ENCODE results near the gene AP2A2.

Gene AP2A2

DNA sequence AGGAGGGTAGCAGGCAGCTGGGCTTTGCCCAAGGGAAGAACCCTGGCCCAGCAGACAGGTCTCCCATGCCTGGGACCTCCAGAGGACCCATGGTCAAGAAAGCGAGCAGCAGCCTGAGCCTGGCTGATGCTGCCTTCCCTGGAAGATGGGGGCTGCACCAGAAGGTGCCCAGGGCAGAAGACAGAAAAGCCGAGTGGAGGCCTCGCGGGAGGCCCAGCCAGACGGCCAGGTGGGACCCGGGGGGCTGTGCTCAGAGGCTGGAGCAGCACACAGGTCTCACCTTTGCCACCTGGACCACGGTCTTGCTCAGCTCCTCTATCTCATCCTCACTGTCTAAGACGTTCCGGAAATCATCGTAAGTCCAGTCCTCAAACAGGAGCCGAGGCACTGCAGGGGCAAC is 25.9 kb upstream of the AP2A2 start:
- DNase-seq, result no peak

DNA sequence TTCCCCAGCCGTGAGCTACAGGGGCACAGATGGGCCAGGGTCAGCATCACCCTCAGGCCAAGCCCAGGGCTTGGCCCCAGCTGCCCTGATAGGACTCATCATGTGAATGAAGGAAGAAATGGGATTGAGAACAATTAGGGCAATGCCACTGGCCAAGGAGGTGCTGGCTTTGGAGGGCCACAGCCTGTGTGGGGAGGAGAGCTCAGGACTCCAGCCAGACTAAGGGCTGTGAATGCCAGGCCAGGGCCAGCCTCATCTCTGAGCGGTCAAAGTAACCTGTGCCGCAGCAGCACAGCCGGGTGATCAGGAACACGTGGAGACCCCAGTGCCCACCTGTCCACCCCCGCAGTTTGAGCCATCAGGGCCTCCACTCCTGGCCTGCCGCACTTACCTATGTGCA is 25.1 kb upstream of the AP2A2 start:
- DNase-seq, result no peak

DNA sequence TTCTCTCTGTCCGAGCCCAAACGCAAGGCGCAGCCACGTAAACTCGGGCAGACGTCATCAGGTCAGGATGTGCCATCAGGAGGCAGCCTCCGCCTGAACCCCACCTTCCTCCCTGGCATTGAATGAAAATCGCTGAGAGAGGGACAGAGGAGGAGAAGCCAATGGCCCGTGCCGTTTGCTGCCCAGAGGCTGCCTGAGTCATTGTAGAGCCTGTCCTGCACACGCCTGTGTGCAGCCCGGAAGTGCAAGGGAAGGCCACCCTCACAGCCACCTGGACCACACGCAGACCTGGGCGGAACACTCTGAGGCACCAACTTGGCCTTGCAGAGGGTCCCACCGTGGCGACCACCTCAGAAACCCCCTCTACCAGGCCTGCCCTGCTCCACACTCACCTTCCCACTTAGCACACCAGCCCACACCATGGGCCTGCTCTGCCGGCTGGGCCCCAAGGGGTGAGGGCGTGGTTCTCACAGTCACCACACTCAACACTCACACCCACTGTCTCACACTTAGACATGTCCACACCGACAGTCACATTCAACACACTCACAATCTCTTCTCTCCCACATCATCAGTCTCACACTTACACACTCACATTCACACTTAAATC is 24.1 kb upstream of the AP2A2 start:
- no peak for DNase-seq

DNA sequence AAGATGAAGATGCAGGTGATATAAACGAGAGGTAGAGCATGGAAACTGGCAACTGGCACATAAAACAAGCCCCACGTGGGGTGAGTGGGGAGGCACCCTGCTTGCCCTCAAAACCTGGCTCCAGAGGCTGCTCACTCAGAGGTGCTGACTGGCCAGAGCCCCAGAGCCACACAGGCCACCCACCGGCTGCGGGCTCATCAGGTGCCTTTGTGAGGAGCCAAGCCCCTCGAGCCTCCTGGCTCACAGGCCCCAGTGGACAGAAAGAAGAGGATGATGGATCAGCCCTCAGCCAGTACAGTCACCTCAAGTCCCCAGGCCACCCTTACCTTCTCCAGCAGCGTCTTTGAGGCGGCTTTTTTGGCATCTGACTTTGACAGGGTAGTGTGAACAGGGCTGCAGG is 21.3 kb upstream of the AP2A2 start:
- no peak for DNase-seq

DNA sequence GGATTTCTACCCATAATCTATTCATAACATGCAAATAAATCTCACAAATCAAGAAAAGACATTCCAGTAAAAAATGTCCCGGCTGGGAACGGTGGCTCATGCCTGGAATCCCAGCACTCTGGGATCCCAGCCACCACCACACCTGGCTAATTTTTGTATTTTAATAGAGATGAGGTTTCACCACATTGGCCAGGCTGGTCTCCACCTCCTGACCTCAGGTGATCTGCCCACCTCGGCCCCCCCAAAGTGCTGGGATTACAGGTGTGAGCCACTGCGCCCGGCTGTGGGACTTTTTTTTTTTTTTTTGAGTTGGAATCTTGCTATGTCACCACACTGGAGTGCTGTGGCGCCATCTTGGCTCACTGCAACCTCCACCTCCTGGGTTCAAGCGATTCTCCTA is 19.7 kb upstream of the AP2A2 start:
- DNase-seq, result no peak

DNA sequence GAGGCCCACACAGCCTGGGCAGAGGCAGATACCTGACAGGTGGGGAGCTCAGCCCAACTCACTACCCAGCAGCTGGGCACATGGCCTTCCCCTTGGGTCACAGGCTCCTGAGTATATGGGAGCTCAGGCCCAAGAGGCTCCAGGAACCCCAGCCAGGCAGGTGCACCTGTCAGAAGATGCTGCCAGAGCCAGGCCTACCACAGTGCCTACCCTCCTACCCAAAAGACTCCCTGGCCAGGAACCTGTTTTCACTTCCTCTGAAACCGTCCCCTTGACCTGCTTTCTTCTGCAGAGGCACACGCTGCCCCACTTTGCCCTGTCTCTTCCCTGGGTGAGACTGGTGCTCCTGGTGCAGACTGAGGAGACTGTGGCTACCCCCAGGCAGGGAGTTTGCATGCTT is 18.0 kb upstream of the AP2A2 start:
- no peak for DNase-seq

DNA sequence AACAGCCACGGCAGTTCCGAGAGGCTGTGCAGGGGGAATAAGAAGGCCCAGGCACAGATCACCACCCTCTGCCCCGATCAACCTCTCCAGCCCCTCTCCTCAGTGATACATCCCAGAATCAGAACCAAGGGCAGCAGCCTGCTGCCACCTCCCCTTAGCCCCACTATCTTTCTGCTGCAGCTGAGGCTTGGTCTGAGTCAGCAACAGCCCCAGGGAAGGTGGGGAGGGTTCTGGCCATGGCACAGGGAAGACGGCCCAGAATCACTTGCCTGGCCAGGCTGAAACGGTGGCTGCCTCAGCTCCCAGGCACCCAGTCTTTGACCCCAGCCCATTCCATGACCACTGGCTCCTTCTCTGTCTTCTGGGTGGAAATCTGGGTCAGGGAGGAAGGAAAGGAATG is 17.4 kb upstream of the AP2A2 start:
- peak; percentile 36 for DNase-seq

DNA sequence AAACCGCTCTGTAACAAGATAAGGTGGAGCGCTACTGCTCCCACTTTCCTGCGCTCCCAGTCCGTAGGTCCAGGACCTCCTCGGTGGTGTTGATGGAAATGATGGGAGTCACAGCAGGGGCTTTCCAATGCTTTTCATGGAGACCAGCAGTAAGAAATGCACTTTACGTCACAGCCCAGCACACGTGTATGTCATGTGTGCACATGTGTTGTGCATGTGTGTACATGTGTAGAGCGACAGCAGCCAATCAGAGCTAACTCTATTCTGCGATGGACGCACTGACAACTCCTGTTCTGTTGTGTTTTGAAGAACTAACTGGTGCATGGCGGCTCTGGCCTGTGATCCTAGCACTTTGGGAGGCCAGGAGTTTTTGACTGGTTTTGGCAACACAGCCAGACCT is 16.3 kb upstream of the AP2A2 start:
- no peak for DNase-seq

DNA sequence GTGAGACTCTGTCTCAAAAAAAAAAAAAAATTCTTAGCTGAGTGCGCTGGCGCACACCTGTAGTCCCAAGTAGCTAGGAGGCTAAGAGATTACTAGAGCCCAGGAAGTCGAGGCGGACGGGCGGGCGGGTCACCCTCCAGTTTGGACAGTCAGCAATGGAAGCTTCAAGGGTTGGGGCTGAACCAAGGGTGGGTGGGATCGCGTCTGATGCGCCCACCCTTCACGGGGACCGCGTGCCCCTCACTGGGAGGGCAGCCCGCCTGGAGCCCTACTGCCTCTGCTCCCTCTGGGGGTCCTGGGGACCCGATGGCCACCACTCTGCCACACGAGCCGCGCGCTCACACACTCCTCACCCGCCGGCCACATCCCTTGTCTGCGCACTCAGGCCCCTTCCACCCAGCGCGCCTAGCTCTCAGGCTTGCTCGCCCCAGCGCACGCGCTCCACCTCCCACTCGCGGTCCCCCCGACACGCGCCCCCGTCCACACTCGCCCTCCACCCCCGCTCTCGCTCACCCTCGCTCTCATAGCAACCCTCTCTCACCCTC is 15.6 kb upstream of the AP2A2 start:
- no peak for DNase-seq

DNA sequence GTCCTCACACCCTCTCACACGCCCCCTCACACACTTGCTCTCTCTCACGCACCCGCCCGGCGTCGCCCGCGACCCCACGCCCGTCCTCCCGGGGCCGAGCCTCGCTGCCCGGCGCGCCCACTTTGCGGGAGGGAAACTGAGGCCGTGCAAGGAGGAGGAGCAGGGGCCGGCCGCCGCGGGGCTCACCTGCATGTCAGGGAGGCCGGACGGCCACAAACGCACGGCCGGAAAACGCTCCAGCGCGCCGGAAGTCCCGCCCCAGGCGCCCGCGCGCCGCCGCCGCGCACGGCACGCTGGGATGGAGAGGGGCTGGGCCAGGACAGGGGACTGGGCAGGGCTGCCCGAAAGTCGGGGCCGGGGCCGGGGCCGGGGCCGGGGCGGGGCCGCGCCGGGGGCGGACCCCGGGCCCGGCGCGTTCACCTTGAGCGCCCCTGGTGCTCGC is 15.1 kb upstream of the AP2A2 start, which contains the start of gene CHID1:
TSS of gene CHID1 (minus strand) at position 222 of the 442 bp plus-strand sequence. CDS start 5,994 bp downstream, outside the sequence.
- DNase-seq, result peak; percentile 83

DNA sequence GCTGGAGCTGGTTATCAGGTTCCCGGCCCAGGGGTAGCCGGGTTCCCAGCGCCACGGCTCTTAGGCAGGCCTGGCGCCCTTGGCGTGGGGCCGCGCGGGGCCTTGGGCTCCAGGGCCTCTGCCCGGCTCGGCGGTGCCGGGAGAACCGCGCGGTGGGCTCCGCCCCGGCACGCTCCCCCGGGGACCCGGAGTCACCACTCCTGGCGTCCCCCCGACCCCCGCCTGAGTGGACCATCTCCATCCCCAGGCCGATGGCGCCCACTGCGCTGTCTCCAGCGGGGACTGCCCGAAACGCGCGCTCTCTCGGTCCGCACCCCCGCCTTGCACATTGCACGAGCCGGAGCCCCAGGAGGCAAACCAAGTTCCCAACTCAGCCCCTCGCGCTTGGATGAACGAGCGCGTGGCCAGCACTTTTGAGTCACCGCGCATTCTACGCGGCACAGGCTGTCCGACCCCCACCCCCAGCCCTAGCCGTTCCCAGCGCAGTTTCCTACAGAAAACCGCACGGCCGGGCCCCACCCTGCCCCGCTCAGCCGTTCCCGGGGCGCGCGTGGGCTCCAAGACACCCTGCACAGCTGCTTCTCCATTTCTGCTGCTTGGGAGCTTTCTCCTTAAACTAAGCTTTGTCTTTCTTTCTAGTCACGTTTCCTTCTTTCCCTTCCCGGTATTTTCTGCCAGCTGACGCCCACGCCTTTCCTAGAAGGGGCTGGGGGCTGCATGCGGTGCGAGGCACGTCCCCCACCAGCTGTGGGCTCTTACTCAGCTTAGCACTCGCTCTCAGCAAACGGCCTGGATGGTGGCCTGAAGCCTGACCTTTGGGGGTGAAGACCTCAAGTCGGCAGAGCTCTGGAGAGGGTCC is 14.4 kb upstream of the AP2A2 start:
- DNase-seq, result peak; percentile 69

DNA sequence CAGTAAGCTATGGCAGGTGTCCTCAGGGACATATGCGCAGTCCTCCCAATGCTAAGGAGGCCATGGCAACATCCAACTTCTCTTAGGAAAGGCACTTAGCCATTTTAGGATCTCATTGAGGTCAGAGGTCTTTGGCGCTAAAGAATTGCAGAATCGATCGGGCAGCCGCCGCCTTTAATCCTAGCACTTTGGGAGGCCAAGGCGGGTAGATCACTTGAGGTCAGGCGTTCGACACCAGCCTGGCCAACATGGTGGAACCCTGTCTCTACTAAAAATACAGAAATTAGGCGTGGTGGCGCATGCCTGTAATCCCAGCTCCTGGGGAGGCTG is 13.8 kb upstream of the AP2A2 start:
- no peak for DNase-seq

DNA sequence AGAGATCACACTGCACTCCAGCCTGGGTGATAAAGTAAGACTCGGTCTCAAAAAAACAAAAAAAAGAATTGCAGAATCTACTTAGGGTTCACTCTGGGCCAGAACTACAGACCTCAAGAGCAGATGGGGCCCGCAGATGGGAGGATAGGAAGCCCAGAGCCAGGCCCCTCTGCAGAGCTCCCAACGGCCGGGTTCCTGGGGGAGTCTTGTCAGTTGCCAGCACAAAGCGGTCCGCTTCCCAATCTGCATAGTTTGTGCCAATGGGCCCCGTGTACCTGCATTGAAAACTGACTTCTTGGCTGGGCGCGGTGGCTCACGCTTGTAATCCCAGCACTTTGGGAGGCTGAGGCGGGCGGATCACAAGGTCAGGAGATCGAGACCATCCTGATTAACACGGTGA is 13.4 kb upstream of the AP2A2 start:
- DNase-seq, result no peak

DNA sequence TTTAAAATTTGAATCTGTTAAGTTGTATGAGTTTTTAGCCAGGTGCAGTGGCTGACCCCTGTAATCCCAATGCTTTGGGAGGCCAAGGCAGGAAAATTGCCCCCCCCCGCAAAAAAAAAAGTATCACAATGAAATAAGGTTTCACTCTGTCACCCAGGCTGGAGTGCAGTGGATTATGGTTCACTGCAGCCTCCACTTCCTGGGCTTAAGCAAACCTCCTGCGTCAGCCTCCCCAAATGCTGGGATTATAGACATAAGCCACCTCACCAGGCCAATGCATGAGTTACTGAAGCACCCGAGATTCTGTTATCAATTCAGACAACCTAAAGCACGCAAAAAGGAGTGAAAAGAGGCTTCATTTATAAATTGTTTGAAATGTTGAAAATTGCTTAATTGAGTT is 12.6 kb upstream of the AP2A2 start:
- no peak for DNase-seq

DNA sequence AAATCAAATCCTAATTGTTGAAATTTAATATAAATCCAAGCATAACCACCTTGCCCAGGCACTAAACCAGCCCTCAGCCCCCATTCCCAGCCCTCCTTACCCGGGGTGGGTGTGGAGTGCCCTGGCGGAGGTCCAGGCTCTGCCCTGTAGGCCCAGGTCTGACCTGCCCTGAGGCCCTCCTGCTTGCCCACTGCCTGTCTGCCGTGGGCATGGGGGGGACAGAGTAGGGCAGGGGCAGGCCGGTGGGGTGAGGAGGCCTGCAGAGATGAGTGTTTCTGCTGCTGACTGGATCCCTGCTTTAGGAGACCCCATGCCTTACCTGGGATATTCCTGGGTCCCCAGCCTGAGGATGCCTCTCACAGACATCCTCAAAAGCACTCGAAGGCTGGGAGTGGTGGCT is 11.5 kb upstream of the AP2A2 start:
- DNase-seq, result no peak

DNA sequence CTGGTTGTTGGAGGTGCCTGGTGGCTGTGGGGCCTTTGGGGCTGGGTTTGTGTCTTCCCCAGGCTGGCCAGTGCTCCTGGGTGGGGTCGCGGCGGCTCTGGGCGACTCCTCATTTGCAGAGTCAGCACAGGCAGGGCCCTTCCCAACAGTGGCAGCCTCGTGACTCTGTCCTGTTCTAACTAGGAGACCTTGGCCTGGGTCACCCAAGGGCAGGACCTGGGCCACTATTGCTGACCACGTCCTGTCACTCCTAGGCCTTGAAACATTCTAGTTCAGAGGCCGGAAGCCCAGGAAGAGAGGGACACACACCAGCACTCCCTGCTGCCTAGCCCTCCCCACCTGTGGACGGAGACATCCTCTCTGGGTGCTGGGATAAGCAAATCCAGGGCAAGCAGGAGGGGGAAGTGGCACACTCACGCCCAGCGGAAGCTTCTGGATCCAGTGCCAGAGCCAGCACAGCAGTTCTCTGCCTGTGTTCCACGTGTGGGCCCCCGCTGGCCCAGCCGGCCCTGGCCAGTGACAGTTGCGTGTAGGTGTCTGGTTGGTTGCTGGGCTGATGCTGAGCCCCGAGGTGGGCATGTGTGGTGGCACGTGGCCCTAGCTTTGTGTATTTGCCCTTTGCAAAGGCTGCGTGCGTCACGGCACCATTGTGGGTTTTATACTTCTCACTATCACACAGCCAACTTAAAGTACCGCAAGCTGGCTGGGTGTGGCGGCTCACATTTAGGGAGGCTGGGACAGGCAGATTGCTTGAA is 10.7 kb upstream of the AP2A2 start:
- no peak for DNase-seq

DNA sequence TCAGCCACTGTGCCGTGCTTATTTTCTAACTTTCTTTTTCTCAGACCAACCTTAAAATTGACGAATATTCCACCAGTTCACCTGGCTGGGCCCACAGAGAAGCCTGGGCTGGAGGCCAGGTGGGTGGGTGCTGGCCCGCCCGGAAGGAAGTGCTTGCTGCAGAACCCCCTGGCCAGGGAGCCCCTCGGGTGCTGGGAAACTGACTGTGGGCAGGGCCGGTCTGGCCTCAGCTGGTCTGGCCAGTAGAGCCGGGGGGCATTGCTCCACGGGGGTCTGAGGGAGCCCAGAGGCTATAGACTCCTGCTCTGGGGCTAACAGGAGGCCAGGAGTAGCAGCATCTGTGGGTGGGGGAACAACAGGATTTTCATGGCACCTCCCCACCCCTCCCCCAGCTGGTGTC is 8.2 kb upstream of the AP2A2 start:
- no peak for DNase-seq

DNA sequence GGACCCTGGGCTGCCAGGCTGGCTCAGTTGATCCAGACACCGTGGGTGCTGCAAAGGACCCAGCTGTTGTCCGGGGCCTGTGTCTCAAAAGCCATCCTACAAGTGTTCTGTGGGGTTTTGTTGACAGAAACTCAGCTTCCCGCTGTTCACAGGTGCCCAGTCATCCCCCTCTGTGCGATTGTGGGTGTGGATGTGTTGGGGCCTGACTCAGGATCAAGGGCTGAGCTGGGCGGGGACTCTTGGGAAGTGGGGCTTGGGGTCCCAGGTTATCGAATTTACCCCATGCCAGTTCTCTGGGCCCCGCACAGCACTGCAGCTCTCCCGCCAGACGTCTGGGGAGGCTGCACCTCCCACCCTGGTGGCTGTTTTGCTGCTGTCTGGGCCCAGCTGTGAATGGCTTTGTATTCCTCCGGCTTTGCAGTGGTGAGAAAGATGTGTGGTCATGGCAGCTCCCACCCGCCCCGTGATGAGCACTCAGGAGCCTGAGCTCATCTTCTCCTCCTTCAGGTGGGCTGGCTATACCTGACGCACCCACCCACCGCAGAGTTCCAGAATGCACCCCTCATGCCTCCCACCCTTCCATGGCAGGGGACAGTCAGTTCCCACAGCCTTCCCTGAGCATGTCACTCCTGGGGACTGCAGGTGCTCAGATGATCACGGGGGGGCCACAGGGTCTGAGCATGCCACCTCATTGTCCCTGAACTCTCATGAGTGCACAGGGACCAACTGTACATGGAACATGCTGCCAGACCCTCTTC is 3.6 kb upstream of the AP2A2 start:
- DNase-seq, result no peak

DNA sequence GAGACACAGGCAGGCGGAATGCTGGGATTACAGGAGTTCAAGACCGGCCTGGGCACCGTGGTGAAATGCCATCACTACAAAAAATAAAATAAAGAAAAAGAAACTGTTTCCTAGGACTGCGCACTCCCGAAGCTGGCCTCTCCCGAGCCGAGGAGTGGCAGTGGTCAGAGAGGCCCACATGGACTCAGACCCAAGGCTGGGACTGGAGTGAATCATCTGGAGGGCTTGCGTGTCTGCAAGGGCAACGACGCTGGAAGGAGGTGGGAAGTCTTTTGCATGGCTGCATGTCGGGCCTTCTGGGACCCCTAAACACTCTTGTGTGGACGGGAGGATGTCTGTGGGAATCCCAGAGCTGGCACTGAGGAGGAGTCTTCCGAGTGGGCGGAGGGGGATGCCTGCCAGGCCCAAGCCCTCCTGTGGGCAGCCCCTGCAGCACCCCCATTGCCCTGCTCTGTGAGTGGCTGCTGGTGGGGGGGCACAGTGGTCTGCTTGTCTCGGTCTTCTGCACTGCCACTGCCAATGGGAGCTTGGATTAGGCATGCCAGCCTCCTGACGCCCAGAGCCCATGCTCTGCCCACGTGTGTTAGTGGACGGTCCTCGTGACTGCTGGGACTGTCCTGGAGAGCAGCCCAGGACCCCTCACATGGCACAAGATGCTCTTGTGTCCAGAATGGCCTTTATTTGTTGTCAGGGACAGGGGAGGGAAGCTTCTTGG is 1.8 kb upstream of the AP2A2 start:
- no peak for DNase-seq

DNA sequence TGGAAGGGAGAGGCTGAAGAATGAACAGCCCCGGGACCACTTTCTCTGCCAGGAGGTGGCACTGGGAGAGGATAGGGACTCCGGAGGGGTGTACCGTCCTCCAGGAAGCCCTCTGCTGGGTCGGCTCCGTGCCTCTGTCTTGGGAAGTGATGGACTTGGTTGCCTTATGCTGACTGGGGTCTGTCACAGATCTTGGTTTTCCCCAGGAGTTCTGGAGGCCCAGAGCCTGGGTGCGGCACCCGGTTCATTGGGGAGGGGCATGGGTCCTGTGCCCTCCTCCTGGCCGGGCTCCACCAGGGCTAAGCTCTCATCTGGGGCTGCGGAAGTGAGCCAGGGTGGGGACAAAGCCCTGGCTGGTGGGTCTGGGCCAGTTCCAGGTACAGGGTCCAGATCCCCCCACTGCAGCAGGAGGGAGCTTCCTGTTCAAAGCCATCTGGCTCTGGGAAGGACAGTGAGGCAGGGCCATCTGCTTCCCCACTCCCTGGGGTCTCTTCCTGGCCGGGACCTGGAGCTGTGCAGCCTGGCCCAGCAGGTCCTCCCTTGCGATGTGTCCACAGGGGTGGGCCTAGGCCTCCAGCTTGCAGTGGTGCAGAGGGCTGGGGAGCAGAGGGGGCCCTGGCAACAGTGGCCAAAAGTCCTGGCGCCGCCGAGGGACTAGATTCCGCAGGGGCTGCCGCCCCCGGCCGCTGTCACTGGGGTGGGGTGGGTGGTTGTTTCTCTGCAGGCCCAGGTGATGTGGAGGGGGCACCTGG is 1.1 kb upstream of the AP2A2 start:
- DNase-seq, result no peak

DNA sequence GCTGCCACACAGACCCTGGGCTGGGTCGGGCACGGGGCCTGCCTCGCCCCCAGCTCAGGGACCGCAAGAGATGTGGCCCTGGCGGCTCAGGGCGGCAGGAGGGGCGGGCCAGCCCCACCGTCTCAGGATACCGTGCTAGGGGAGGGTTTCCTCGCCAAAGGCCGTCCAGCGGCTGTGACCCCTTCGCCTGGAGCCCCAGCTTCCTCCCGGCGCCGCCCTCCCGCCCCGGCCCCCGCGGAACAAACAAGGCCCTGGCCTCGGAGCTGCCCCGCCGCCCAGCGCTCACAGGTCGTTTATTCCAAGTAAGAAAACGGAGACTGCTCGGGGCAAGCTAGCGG is 543 bp upstream of the AP2A2 start:
- DNase-seq, result no peak

Data from EL (cell line).